ENCODE data around the gene MEAF6. TPM values are rescaled to one million over a fixed set of nuclear protein-coding genes. Genes with fewer than 3 reads are reported as not detected.
"Not testable (repeated sequence)": the region's sequence is repeated elsewhere in the genome, so short reads cannot be mapped to it uniquely, and the experiment has no call there.

MEAF6 gene
- total RNA-seq, result 59.5 TPM
- long read RNA-seq, transcript MEAF6-202 (6 exons, 603 nt), result minor isoform, 5 of 99 reads
- long read RNA-seq, transcript MEAF6-206 (8 exons, 1,408 nt), result minor isoform, 9 of 99 reads
- long read RNA-seq, transcript MEAF6-201 (7 exons, 1,525 nt), result major isoform, 80 of 99 reads
- long read RNA-seq, partial matches to known transcripts, result 1 of 99 reads
- long read RNA-seq, other reads (novel, unspliced or antisense), result 4 of 99 reads

GRCh38 chr1:37514350-37515184 lies at the start of gene MEAF6:
Gene MEAF6, minus strand, starts transcription at chr1:37514766. Its CDS starts 20 bp downstream, at chr1:37514746.
- Histone ChIP-seq H3K27me3 (ENCODE audit: low read depth) (no peaks in the 10 kb centered on the region), H3K9me3 (no peaks in the 10 kb centered on the region), H3K36me3 (peaks cover 35% of the 10 kb centered on the region), H3K27ac (peak within 1 kb of the TSS; percentile 92), H3K4me3 (peak within 1 kb of the TSS; percentile 77), H3K4me1 (peaks cover 19% of the 10 kb centered on the region)
- peak; percentile 91 for DNase-seq
- intact Hi-C loops (cut with DNase I), result no loop called here
- peak; percentile 99 to 100 for ATAC-seq
- TF ChIP-seq, protein P1, sequence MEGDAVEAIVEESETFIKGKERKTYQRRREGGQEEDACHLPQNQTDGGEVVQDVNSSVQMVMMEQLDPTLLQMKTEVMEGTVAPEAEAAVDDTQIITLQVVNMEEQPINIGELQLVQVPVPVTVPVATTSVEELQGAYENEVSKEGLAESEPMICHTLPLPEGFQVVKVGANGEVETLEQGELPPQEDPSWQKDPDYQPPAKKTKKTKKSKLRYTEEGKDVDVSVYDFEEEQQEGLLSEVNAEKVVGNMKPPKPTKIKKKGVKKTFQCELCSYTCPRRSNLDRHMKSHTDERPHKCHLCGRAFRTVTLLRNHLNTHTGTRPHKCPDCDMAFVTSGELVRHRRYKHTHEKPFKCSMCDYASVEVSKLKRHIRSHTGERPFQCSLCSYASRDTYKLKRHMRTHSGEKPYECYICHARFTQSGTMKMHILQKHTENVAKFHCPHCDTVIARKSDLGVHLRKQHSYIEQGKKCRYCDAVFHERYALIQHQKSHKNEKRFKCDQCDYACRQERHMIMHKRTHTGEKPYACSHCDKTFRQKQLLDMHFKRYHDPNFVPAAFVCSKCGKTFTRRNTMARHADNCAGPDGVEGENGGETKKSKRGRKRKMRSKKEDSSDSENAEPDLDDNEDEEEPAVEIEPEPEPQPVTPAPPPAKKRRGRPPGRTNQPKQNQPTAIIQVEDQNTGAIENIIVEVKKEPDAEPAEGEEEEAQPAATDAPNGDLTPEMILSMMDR (IDR thresholded peaks at IDR 0.05), result peak; percentile 79

- ATAC-seq (no peak), DNase-seq (no peak)
- Histone ChIP-seq H3K4me3 (no peak overlapping the region), H3K27ac (no peak overlapping the region), H3K27me3 (ENCODE audit: low read depth) (no peaks in the 10 kb centered on the region), H3K4me1 (no peaks in the 10 kb centered on the region), H3K36me3 (peaks cover 60% of the 10 kb centered on the region), H3K9me3 (no peaks in the 10 kb centered on the region)
- intact Hi-C loops (cut with DNase I), result no loop called here
- TF ChIP-seq, protein P1 (IDR thresholded peaks at IDR 0.05), result no peak
These were observed 48.4 kb upstream of the MEAF6 start for GRCh38 chr1:37562984-37563383.

DNA sequence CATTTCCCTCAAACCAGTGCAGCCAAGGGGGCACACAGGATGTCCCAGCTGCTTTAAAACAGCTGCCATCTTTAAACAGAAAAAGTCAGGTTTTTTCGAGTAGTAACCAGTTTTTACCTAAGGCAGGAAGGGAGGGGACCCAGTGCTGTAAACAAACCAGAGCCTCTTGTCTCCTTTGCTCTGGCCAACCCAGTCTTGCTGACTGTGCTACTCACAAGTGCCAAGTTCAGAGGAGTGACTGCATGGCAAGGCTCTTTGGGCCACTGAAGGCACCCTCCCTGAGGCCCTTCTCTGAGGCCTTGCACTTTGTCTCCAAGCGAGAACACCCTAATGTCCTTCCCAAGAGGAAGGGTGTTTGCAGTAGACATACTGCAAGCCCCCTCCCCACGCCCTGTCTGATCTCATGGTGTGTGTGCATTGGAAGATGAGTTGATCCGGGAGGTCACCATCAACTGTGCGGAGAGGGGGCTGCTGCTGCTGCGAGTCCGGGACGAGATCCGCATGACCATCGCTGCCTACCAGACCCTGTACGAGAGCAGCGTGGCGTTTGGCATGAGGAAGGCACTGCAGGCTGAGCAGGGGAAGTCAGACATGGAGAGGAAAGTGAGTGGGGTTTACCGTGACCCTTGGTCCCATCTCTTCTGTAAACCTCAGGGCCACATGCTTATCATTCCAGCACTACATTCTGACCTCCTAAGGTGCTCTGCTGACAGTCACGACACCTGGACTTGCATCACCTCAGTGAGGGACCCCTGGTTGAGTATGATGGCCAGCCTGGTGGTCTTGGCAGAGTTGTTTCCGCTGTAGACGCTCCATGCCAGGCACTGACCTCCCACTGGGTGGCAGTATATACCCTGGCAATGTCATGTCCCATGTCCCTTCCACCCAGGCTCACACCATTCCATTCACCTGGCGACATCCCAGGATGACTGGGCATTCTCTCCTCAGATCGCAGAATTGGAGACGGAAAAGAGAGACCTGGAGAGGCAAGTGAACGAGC lies 46.9 kb upstream of the MEAF6 start:
- Histone ChIP-seq H3K27ac (no peak overlapping the region), H3K27me3 (ENCODE audit: low read depth) (no peaks in the 10 kb centered on the region), H3K9me3 (no peaks in the 10 kb centered on the region), H3K4me3 (no peak overlapping the region), H3K4me1 (peaks cover 12% of the 10 kb centered on the region), H3K36me3 (peaks cover 44% of the 10 kb centered on the region)
- intact Hi-C loops (cut with DNase I), result no loop called here
- DNase-seq (no peak), ATAC-seq (no peak)
- TF ChIP-seq, protein P1 (IDR thresholded peaks at IDR 0.05), result peak; percentile 31

- no peak for ATAC-seq
- Histone ChIP-seq H3K4me1 (peaks cover 18% of the 10 kb centered on the region), H3K27me3 (ENCODE audit: low read depth) (no peaks in the 10 kb centered on the region), H3K36me3 (peaks cover 36% of the 10 kb centered on the region), H3K27ac (no peak overlapping the region), H3K9me3 (no peaks in the 10 kb centered on the region), H3K4me3 (no peak overlapping the region)
- TF ChIP-seq, protein P1 (IDR thresholded peaks at IDR 0.05), result no peak
- DNase-seq, result no peak
- intact Hi-C loops (cut with DNase I), result no loop called here
These were observed 46.0 kb upstream of the MEAF6 start for GRCh38 chr1:37560401-37561132.

GRCh38 chr1:37559957-37560379 lies 45.4 kb upstream of the MEAF6 start:
- Histone ChIP-seq H3K4me1 (peaks cover 18% of the 10 kb centered on the region), H3K36me3 (peaks cover 30% of the 10 kb centered on the region)
- H3K27me3 ChIP-seq (ENCODE audit: low read depth); H3K9me3 ChIP-seq; DNase-seq; H3K4me3 ChIP-seq; H3K27ac ChIP-seq; ATAC-seq; intact Hi-C loops (cut with DNase I): not testable (repeated sequence)

Measured in lower lobe of right lung (tissue), 2 donors.